H1 (cell line): ENCODE measurements around the gene GP2. TPM values are rescaled to one million over a fixed set of nuclear protein-coding genes. Genes with fewer than 3 reads are reported as not detected.

ENCODE experiments used
- CTCF ChIA-PET: fragments of 300-600 bp; sonication (Branson Sonifier 250); formaldehyde crosslinking; loops from one replicate; lab custom pipeline; 2021; ENCODE audit not compliant: partially characterized antibody; lab: Charles Lee
- POLR2A ChIA-PET: fragments of 300-600 bp; sonication (Branson Sonifier 250); formaldehyde crosslinking; loops from one replicate; lab custom pipeline; 2021; ENCODE audit warnings: inconsistent platforms; ENCODE audit not compliant: partially characterized antibody; lab: Charles Lee
- DNase-seq, 2 experiments: peaks; one replicate each; pipeline versions ENCODE4 v3.0.0 to v3.0.0-alpha.2; 2010 to 2022; ENCODE audit warnings: low spot score in 2 of 2, low read depth in 1 of 2, mixed read lengths in 1 of 2
- FAIRE-seq: peaks from 2 replicates; lab custom pipeline; 2011; peaks lifted over from hg19 to GRCh38; lab: Jason Lieb, UNC
- H2AFZ ChIP-seq: 2 replicates; pipeline ENCODE4 v1.8.1; 2012; ENCODE audit warnings: low read length, inconsistent platforms
- H2AK5ac ChIP-seq: 2 replicates; pipeline ENCODE4 v1.6.1; 2013; ENCODE audit warnings: low read depth, low read length
- H2BK120ac ChIP-seq: replicated peaks from 2 replicates; pipeline ENCODE3; 2013; ENCODE audit warnings: low read depth, low read length, inconsistent platforms
- H2BK12ac ChIP-seq: 2 replicates; pipeline ENCODE4 v1.6.1; 2013; ENCODE audit warnings: low read depth, low read length
- H2BK15ac ChIP-seq: 2 replicates; pipeline ENCODE4 v1.6.1; 2013; ENCODE audit warnings: low read length
- H2BK20ac ChIP-seq: 2 replicates; pipeline ENCODE4 v1.6.1; 2013; ENCODE audit warnings: low read length
- H2BK5ac ChIP-seq: 2 replicates; pipeline ENCODE4 v1.6.1; 2013; ENCODE audit warnings: low read depth, low read length
- H3K14ac ChIP-seq: 2 replicates; pipeline ENCODE4 v1.6.1; 2013; ENCODE audit warnings: inconsistent platforms; ENCODE audit not compliant: insufficient read length
- H3K18ac ChIP-seq: 2 replicates; pipeline ENCODE4 v1.6.1; 2013; ENCODE audit warnings: low read length; ENCODE audit errors: extremely low read depth
- H3K23ac ChIP-seq: 2 replicates; pipeline ENCODE4 v1.6.1; 2013; ENCODE audit warnings: inconsistent platforms; ENCODE audit not compliant: insufficient read length
- H3K23me2 ChIP-seq: 2 replicates; pipeline ENCODE4 v1.6.1; 2013; ENCODE audit warnings: low read depth, low read length
- H3K27ac ChIP-seq: 2 replicates; pipeline ENCODE4 v1.6.1; 2011; ENCODE audit warnings: low read depth, low read length, inconsistent platforms
- H3K27me3 ChIP-seq, 4 experiments: replicated peaks in 1 of 4; 1 replicate in 1 of 4; 2 replicates in 3 of 4; pipeline versions ENCODE4 v1.6.1 to v1.8.1; 2011 to 2013; ENCODE audit warnings: low read length in 3 of 4, mild to moderate bottlenecking in 3 of 4, inconsistent platforms in 2 of 4, mixed read lengths in 2 of 4, moderate library complexity in 1 of 4; ENCODE audit not compliant: control insufficient read depth in 3 of 4, insufficient read depth in 3 of 4; ENCODE audit errors: extremely low read depth in 1 of 4
- H3K36me3 ChIP-seq, 4 experiments: 2 replicates each; pipeline versions ENCODE4 v1.6.1 to v1.8.1; 2011 to 2013; ENCODE audit warnings: mild to moderate bottlenecking in 4 of 4, low read length in 3 of 4, moderate library complexity in 2 of 4, control low read depth in 1 of 4, inconsistent platforms in 1 of 4; ENCODE audit not compliant: insufficient read depth in 4 of 4, control insufficient read depth in 2 of 4
- H3K4ac ChIP-seq: replicated peaks from 2 replicates; pipeline ENCODE3; 2013; ENCODE audit warnings: low read length, low read depth, mixed read lengths, inconsistent platforms; ENCODE audit not compliant: insufficient read length
- H3K4me1 ChIP-seq, 4 experiments: replicated peaks in 1 of 4; 1 replicate in 1 of 4; 2 replicates in 3 of 4; pipeline versions ENCODE4 v1.6.1 to v1.8.1; 2011 to 2013; ENCODE audit warnings: low read length in 3 of 4, inconsistent platforms in 2 of 4, mixed read lengths in 1 of 4; ENCODE audit not compliant: insufficient read depth in 4 of 4, control insufficient read depth in 3 of 4
- H3K4me2 ChIP-seq, 2 experiments: 2 replicates each; pipeline versions ENCODE4 v1.6.1 to v1.8.1; 2011 to 2013; ENCODE audit warnings: low read depth in 2 of 2, low read length in 2 of 2, control low read depth in 1 of 2, inconsistent platforms in 1 of 2, mild to moderate bottlenecking in 1 of 2; ENCODE audit not compliant: insufficient read depth in 1 of 2
- H3K4me3 ChIP-seq, 4 experiments: fragments of 200-600, 300-600 bp in 1 of 4; sonication (generic), shearing (Covaris generic), sonication (Bioruptor Twin) in 1 of 4; 2 replicates each; pipeline versions ENCODE4 v1.5.1 to v1.8.1; 2011 to 2016; ENCODE audit warnings: low read length in 4 of 4, low read depth in 3 of 4, control low read depth in 2 of 4, inconsistent platforms in 2 of 4, mild to moderate bottlenecking in 2 of 4, mixed read lengths in 1 of 4, moderate library complexity in 1 of 4; ENCODE audit not compliant: insufficient read depth in 2 of 4; ENCODE audit errors: extremely low read depth in 1 of 4
- H3K56ac ChIP-seq: replicated peaks from 2 replicates; pipeline ENCODE3; 2013; ENCODE audit warnings: low read depth, mild to moderate bottlenecking, mixed read lengths, low read length, inconsistent platforms; ENCODE audit not compliant: insufficient read length
- H3K79me1 ChIP-seq: 2 replicates; pipeline ENCODE4 v1.6.1; 2013; ENCODE audit warnings: low read depth, low read length, control low read depth
- H3K79me2 ChIP-seq, 2 experiments: 2 replicates each; pipeline versions ENCODE4 v1.6.1 to v1.8.1; 2012 to 2013; ENCODE audit warnings: low read length in 2 of 2, mild to moderate bottlenecking in 2 of 2, inconsistent platforms in 1 of 2; ENCODE audit not compliant: insufficient read depth in 2 of 2, control insufficient read depth in 1 of 2
- H3K9ac ChIP-seq, 4 experiments: replicated peaks in 1 of 4; 1 replicate in 1 of 4; 2 replicates in 3 of 4; pipeline versions ENCODE4 v1.6.1 to v1.8.1; 2011 to 2013; ENCODE audit warnings: low read depth in 3 of 4, low read length in 3 of 4, control low read depth in 2 of 4, mild to moderate bottlenecking in 2 of 4, moderate library complexity in 2 of 4, inconsistent platforms in 1 of 4; ENCODE audit errors: extremely low read depth in 1 of 4
- H3K9me3 ChIP-seq, 2 experiments: 2 replicates each; pipeline versions ENCODE4 v1.6.1 to v1.8.1; 2012 to 2013; ENCODE audit warnings: mild to moderate bottlenecking in 2 of 2, moderate library complexity in 2 of 2, control low read depth in 1 of 2, inconsistent platforms in 1 of 2, low read depth in 1 of 2, low read length in 1 of 2, mixed read lengths in 1 of 2; ENCODE audit not compliant: insufficient read depth in 2 of 2
- H4K20me1 ChIP-seq, 2 experiments: replicated peaks in 1 of 2; 2 replicates each; pipeline versions ENCODE3 to v1.8.1; 2011 to 2013; ENCODE audit warnings: inconsistent platforms in 2 of 2, low read length in 2 of 2, mild to moderate bottlenecking in 1 of 2; ENCODE audit not compliant: insufficient read depth in 2 of 2, control insufficient read depth in 1 of 2
- H4K5ac ChIP-seq: 2 replicates; pipeline ENCODE4 v1.6.1; 2013; ENCODE audit warnings: low read length, low read depth, mixed read lengths, inconsistent platforms; ENCODE audit not compliant: insufficient read length
- H4K8ac ChIP-seq: 2 replicates; pipeline ENCODE4 v1.8.0; 2013; ENCODE audit warnings: mild to moderate bottlenecking, moderate library complexity, low read length, inconsistent platforms; ENCODE audit not compliant: insufficient read depth; ENCODE audit errors: extremely low read depth
- H4K91ac ChIP-seq: replicated peaks from 2 replicates; pipeline ENCODE3; 2013; ENCODE audit warnings: low read length, mixed read lengths, inconsistent platforms; ENCODE audit not compliant: insufficient read length
- ASH2L ChIP-seq: fragments of 200-600, 300-600 bp; sonication (generic); IDR thresholded peaks from one replicate; pipeline ENCODE4 v1.7.1; 2017; ENCODE audit warnings: low read length
- EZH2 ChIP-seq: fragments of 200-600 bp; sonication (generic); IDR thresholded peaks from 2 replicates; pipeline ENCODE4 v1.7.1; 2012; ENCODE audit warnings: low read depth, mild to moderate bottlenecking, moderate library complexity, low read length, inconsistent platforms; ENCODE audit not compliant: severe bottlenecking
- RAD21 ChIP-seq, 2 experiments: IDR thresholded peaks in 1 of 2; conservative IDR thresholded peaks in 1 of 2; 2 replicates each; pipeline ENCODE4 v1.6.1; 2011; ENCODE audit warnings: low read depth in 2 of 2, low read length in 2 of 2, improper control_type of control experiment in 1 of 2, inconsistent platforms in 1 of 2, mild to moderate bottlenecking in 1 of 2, moderate library complexity in 1 of 2
- SIX5 ChIP-seq: IDR thresholded peaks from 2 replicates; pipeline ENCODE4 v1.6.1; 2011; ENCODE audit warnings: mild to moderate bottlenecking, low read depth, low read length
- SUZ12 ChIP-seq: fragments of 200-600 bp; sonication (generic); IDR thresholded peaks from 2 replicates; pipeline ENCODE4 v1.6.1; 2012; ENCODE audit warnings: mild to moderate bottlenecking, inconsistent platforms, low read length, moderate library complexity, mixed read lengths
- WGBS, 2 experiments: shearing (Covaris generic) in 1 of 2; methylation state at CpG; one replicate each; pipeline versions ENCODE4 v1.1.6 to v1.1.7; 2013 to 2015; ENCODE audit warnings: low lambda C conversion rate in 2 of 2, mixed read lengths in 2 of 2, inconsistent platforms in 1 of 2, low coverage in 1 of 2, missing lambda C conversion rate in 1 of 2; ENCODE audit not compliant: insufficient replicate concordance in 2 of 2, insufficient coverage in 1 of 2, insufficient read length in 1 of 2; ENCODE audit errors: extremely low coverage in 1 of 2, missing lambda C conversion rate in 1 of 2; 5-methylcytosine and 5-hydroxymethylcytosine counted together
- polyA plus RNA-seq, 7 experiments: library from polyadenylated mRNA; depleted of rRNA in 3 of 7; stranded (reverse) in 5 of 7; unstranded in 2 of 7; fragments of >200 nt in 5 of 7; fragments of 200-250 nt in 2 of 7; gene quantifications; 1 replicate in 5 of 7; 2 replicates in 1 of 7; 4 replicates in 1 of 7; pipeline versions ENCODE4 v1.2.1 to v1.2.3, GENCODE V29; 2011 to 2013; ENCODE audit warnings: missing spikeins in 2 of 7, mixed read lengths in 2 of 7
- total RNA-seq: library from RNA; stranded (reverse); fragmentation: NEBNext Ultra II Directional; extraction: Animal tissue kit (Norgen Biotek cat#: 25700); gene quantifications from 2 replicates; pipeline ENCODE4 v1.2.1, GENCODE V29; 2021

The GP2 gene
- total and polyA plus RNA-seq, 2 of the 8 experiments (the other 6 are each of a cell fraction or from before 2014, with no cell fraction given): not detected

DNA sequence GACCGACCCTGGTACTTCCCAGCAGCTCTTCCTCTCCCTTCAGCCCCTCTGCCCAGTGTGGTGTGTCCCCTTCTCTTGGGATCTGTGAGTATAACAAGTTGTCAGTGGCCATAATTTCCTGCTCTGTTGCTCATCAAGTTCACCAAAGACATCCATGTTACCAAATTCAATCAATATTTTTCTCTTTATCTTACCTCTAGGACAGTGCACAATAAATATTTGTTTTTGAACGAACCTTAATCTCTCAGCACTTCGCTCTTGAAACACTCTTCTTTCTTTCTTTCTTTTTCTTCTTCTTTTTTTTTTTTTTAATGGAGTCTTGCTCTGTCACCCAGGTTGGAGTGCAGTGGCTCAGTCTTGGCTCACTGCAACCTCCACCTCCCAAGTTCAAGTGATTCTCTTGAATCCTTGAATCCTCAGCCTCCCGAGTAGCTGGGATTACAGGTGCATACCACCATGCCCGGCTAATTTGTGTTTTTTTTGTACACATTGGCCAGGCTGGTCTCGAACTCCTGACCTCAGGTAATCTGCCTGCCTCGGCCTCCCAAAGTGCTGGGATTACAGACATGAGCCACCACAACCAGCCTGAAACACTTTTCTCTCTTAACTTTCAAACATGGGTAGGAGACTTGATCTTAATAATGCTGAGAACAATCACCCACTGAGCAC lies 27.9 kb upstream of the GP2 start:
- no peak overlapping the region for H3K23ac ChIP-seq
- H3K4ac ChIP-seq: no peak overlapping the region
- no peak overlapping the region for H3K56ac ChIP-seq
- H4K91ac ChIP-seq: no peak overlapping the region
- ChIA-PET POLR2A (interaction anchor here (0.6 kb wide), 1 partner anchor 784 kb away, joined by 5 read pairs; no protein-coding TSS in a partner anchor), CTCF (interaction anchor here (0.6 kb wide), 1 partner anchor 17 kb away, joined by 3 read pairs; no protein-coding TSS in a partner anchor)
- H3K4me3 ChIP-seq: no peak overlapping the region
- no peaks in the 10 kb centered on the region for H3K23me2 ChIP-seq
- H4K8ac ChIP-seq: no peak overlapping the region
- no peak overlapping the region for H3K9ac ChIP-seq
- H3K4me2 ChIP-seq: no peak overlapping the region
- H3K79me1 ChIP-seq: no peaks in the 10 kb centered on the region
- peaks cover 0 to 6% (median 1%) of the 10 kb centered on the region in 4 experiments; a peak in 2 of 7 replicates for H3K4me1 ChIP-seq
- no peaks in the 10 kb centered on the region for H3K79me2 ChIP-seq
- H2BK15ac ChIP-seq: no peak overlapping the region
- peak overlapping the region; percentile 9; the same call in 1 of the 2 replicates for H2AFZ ChIP-seq
- no peak for FAIRE-seq
- no peaks in the 10 kb centered on the region for H3K36me3 ChIP-seq
- no peak overlapping the region for H2BK12ac ChIP-seq
- no peak overlapping the region for H3K27ac ChIP-seq
- H2BK120ac ChIP-seq: no peak overlapping the region
- DNase-seq: no peak
- no peak overlapping the region for H2BK5ac ChIP-seq
- H3K18ac ChIP-seq: no peak overlapping the region
- no peak overlapping the region for H3K14ac ChIP-seq
- H4K20me1 ChIP-seq: no peaks in the 10 kb centered on the region
- H4K5ac ChIP-seq: no peak overlapping the region
- WGBS, 2 experiments: 89% methylated on average over 7 of the region's 7 CpGs; no CpG with 5 or more reads in 1 of the 2 experiments
- H3K9me3 ChIP-seq: peaks cover 8 to 11% of the 10 kb centered on the region in 2 experiments; a peak in 2 of 4 replicates
- H2AK5ac ChIP-seq: no peak overlapping the region
- no peak overlapping the region for H2BK20ac ChIP-seq
- no peaks in the 10 kb centered on the region for H3K27me3 ChIP-seq
- TF ChIP-seq SIX5: no peak
- TF ChIP-seq SUZ12: no peak
- TF ChIP-seq EZH2: no peak
- no peak for TF ChIP-seq RAD21 (IDR thresholded peaks at IDR 0.05 in 1 of 2, conservative IDR thresholded peaks at IDR 0.05 in 1 of 2; ENCODE audit: low read depth in 2 of 2, low read length in 2 of 2)
- no peak for TF ChIP-seq ASH2L
